Effector memory CD8-positive, alpha-beta T cell (primary cell): ENCODE data around the gene XPOT.

Experiments used
- ATAC-seq: fragments of 150-1000 bp; cut with Tn5 transposase; replicated peaks from 2 replicates; pipeline ENCODE4 v1.10.0; 2021; ENCODE audit warnings: mild to moderate bottlenecking, moderate library complexity
- DNase-seq, 3 experiments: peaks; one replicate each; pipeline ENCODE4 v3.0.0; 2021
- H3K27ac Mint-ChIP-seq, 2 donors: one replicate each; pipeline ENCODE4 v1.8.0; 2022; ENCODE audit warnings: mild to moderate bottlenecking in 2 of 2, mixed read lengths in 2 of 2, moderate library complexity in 2 of 2
- H3K27me3 Mint-ChIP-seq, 2 donors: one replicate each; pipeline ENCODE4 v1.8.0; 2022; ENCODE audit warnings: mixed read lengths in 2 of 2
- H3K36me3 Mint-ChIP-seq: one replicate; pipeline ENCODE4 v1.8.0; 2022; ENCODE audit warnings: mild to moderate bottlenecking, moderate library complexity, mixed read lengths; ENCODE audit not compliant: insufficient read depth
- H3K4me1 Mint-ChIP-seq, 2 donors: one replicate each; pipeline ENCODE4 v1.8.0; 2022; ENCODE audit warnings: low read depth in 2 of 2, mixed read lengths in 2 of 2
- H3K4me3 Mint-ChIP-seq, 2 donors: one replicate each; pipeline ENCODE4 v1.8.0; 2022; ENCODE audit warnings: mild to moderate bottlenecking in 2 of 2, mixed read lengths in 2 of 2, moderate library complexity in 2 of 2
- H3K9me3 Mint-ChIP-seq, 2 donors: one replicate each; pipeline ENCODE4 v1.8.0; 2022; ENCODE audit warnings: mixed read lengths in 2 of 2

XPOT gene

GRCh38 chr12:64494998-64495729 lies 91.0 kb downstream of the XPOT start:
- DNase-seq (no peak), ATAC-seq (peak; percentile 69)
- H3K27me3 Mint-ChIP-seq: no peaks in the 10 kb centered on the region
- no peak overlapping the region for H3K4me3 Mint-ChIP-seq
- H3K36me3 Mint-ChIP-seq: peaks cover 92% of the 10 kb centered on the region
- peaks cover 5 to 14% of the 10 kb centered on the region in 2 donors for H3K4me1 Mint-ChIP-seq
- no peaks in the 10 kb centered on the region for H3K9me3 Mint-ChIP-seq
- peak overlapping the region; percentile 77 to 89 for H3K27ac Mint-ChIP-seq

GRCh38 chr12:64496839-64497400 lies 92.7 kb downstream of the XPOT start:
- Mint-ChIP-seq H3K27me3 (no peaks in the 10 kb centered on the region), H3K4me3 (no peak overlapping the region), H3K27ac (peak overlapping the region in 1 of 2 donors; percentile 35), H3K9me3 (no peaks in the 10 kb centered on the region), H3K36me3 (peaks cover 92% of the 10 kb centered on the region), H3K4me1 (peaks cover 5 to 14% of the 10 kb centered on the region in 2 donors)
- no peak for ATAC-seq
- DNase-seq: no peak

GRCh38 chr12:64497484-64497883 lies 93.3 kb downstream of the XPOT start:
- Mint-ChIP-seq H3K4me1 (peaks cover 5 to 14% of the 10 kb centered on the region in 2 donors), H3K27me3 (no peaks in the 10 kb centered on the region), H3K4me3 (no peak overlapping the region), H3K9me3 (no peaks in the 10 kb centered on the region), H3K27ac (peak overlapping the region in 1 of 2 donors; percentile 35), H3K36me3 (peaks cover 87% of the 10 kb centered on the region)
- no peak for DNase-seq
- ATAC-seq: no peak

- H3K4me1 Mint-ChIP-seq: peaks cover 5 to 14% of the 10 kb centered on the region in 2 donors
- DNase-seq (no peak), ATAC-seq (no peak)
- no peaks in the 10 kb centered on the region for H3K9me3 Mint-ChIP-seq
- no peaks in the 10 kb centered on the region for H3K27me3 Mint-ChIP-seq
- no peak overlapping the region for H3K4me3 Mint-ChIP-seq
- no peak overlapping the region for H3K27ac Mint-ChIP-seq
- H3K36me3 Mint-ChIP-seq: peaks cover 86% of the 10 kb centered on the region
Measured at GRCh38 chr12:64497903-64498302, 93.7 kb downstream of the XPOT start.

- DNase-seq: no peak
- ATAC-seq: no peak
- no peak overlapping the region for H3K27ac Mint-ChIP-seq
- peaks cover 65% of the 10 kb centered on the region for H3K36me3 Mint-ChIP-seq
- H3K27me3 Mint-ChIP-seq: no peaks in the 10 kb centered on the region
- no peak overlapping the region for H3K4me3 Mint-ChIP-seq
- H3K4me1 Mint-ChIP-seq: peaks cover 0 to under 1% of the 10 kb centered on the region in 2 donors
- H3K9me3 Mint-ChIP-seq: no peaks in the 10 kb centered on the region
Measured at GRCh38 chr12:64500394-64500793, 96.2 kb downstream of the XPOT start.
